SH-SY5Y (cell line): Measurements from ENCODE around the gene WWP2.

Source experiments
- GATA2 ChIP-seq: IDR thresholded peaks from 2 replicates; pipeline ENCODE4 v1.6.1; 2011; ENCODE audit warnings: mild to moderate bottlenecking, low read depth, low read length
- GATA3 ChIP-seq: IDR thresholded peaks from 2 replicates; pipeline ENCODE4 v1.6.1; 2011; ENCODE audit warnings: low read depth, mild to moderate bottlenecking, low read length, moderate library complexity

DNA sequence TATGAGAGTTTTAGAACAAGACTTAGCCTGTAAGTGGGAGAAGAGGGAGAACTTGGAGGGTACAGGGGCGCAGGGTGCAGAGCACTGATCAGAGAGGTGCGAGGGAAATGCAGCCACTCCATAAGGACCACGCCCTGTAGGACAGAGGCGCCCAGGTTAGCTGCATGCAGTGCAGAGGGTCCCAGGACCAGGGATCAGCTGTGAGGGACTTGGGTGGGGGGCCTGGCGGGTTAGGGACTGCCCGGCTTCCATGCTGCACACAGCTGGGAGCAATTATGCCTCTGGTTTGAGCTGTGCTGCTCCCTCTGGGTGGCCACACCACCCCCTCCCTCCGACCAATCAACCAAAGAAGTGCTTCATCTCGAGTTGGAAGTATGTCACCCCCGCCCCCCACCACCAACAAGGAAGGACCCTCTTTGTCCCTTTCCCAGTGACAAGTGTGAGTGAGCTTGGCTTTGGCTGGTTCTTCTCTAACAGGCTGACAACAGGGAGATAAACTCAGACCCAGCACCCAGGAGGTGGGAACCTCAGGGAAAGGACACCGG is 166.8 kb downstream of the WWP2 start:
- no peak for TF ChIP-seq GATA2
- TF ChIP-seq GATA3 = no peak
